ENCODE measurements around the gene SULT1C3.

SULT1C3 gene

DNA sequence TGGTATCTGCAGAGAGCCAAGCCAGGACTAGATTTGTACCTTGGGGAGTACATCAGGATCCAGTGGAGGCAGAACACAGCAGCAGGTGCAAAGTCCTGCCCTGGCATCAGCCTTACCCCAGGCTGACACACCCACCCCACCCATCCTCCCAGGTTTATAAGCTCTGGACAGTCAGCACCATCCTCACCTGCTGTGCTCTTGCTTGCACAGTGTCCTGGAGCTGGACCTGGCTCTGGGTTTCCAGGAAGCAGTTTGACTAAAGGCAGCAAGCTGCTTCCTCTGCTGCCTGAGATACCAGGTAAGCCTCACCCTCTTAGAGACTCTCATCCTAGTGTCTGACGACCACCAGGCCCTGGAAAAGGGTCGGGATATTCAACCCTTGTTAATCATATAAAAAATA lies at the start of gene SULT1C3:
Gene SULT1C3, plus strand, starts transcription at position 183 of the 400 bp plus-strand sequence. CDS start 7,227 bp downstream, outside the sequence.
- DNase-seq (ENCODE audit: low spot score) = no peak
- no peaks in the 10 kb centered on the region for H3K4me1 Mint-ChIP-seq (ENCODE audit: low read depth)
- no peaks in the 10 kb centered on the region for H3K27me3 Mint-ChIP-seq (ENCODE audit: low read depth)
- no peak within 1 kb of the TSS for H3K4me3 Mint-ChIP-seq
- no peaks in the 10 kb centered on the region for H3K9me3 Mint-ChIP-seq
- H3K27ac Mint-ChIP-seq = no peak within 1 kb of the TSS
- H3K36me3 Mint-ChIP-seq (ENCODE audit: low read depth) = no peaks in the 10 kb centered on the region

DNA sequence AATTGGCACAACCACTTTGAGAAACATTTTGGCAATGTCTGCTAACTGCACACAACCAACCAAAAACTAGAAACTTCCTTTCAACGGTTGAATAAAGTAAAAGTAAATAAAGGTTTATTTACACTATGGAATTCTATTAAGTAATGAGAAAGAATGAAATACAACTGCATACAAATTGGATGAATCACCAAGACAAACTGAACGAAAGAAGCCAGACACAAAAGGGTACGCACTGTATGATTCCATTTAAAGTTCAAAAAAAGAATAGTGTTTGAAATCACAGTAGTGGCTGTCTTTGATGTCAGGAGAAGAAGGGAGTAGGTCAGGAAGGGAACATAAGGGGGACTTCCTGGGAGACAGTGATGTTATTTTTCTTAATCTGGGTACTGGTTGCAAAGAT lies 46.5 kb upstream of the SULT1C3 start:
- H3K9me3 Mint-ChIP-seq = no peaks in the 10 kb centered on the region
- H3K36me3 Mint-ChIP-seq (ENCODE audit: low read depth) = no peaks in the 10 kb centered on the region
- no peak overlapping the region for H3K27ac Mint-ChIP-seq
- H3K4me1 Mint-ChIP-seq (ENCODE audit: low read depth) = no peaks in the 10 kb centered on the region
- DNase-seq (ENCODE audit: low spot score) = no peak
- H3K4me3 Mint-ChIP-seq = no peak overlapping the region
- no peaks in the 10 kb centered on the region for H3K27me3 Mint-ChIP-seq (ENCODE audit: low read depth)

DNA sequence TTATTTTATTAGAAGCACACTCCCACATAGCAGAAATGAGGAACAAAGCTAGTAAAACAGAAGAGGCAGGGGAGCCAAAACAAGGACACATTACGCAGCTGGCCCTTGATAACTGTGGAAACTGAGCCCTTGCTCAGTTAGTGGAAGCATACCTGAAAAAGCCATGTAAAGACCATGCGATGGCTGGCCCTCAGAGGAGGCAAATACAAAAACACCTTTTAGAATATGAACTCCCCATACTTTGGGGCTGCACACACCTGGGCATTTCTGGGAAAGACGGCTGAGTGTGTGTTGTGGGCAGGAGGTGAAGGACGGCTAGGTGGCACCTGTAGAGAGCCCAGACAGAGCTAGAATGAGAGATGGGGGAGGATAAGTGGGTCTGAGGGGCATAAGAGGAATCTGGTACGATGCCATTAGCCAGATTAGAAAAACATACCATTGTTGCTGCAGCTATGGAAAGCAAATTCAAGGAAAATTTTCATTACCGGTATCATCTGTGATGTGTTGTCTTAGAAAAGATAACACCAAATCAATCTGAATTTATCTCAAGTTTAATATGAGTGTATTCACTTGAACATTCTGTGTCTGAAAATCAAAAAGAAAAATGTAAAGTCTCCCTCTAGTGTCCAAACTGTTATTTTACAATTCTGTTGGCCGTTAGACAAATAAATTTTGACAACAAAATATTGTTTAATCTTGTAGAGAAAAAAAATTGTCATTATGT lies 45.2 kb upstream of the SULT1C3 start:
- H3K27ac Mint-ChIP-seq = no peak overlapping the region
- H3K27me3 Mint-ChIP-seq (ENCODE audit: low read depth) = no peaks in the 10 kb centered on the region
- H3K9me3 Mint-ChIP-seq = no peaks in the 10 kb centered on the region
- no peaks in the 10 kb centered on the region for H3K36me3 Mint-ChIP-seq (ENCODE audit: low read depth)
- no peaks in the 10 kb centered on the region for H3K4me1 Mint-ChIP-seq (ENCODE audit: low read depth)
- no peak for DNase-seq (ENCODE audit: low spot score)
- no peak overlapping the region for H3K4me3 Mint-ChIP-seq

DNA sequence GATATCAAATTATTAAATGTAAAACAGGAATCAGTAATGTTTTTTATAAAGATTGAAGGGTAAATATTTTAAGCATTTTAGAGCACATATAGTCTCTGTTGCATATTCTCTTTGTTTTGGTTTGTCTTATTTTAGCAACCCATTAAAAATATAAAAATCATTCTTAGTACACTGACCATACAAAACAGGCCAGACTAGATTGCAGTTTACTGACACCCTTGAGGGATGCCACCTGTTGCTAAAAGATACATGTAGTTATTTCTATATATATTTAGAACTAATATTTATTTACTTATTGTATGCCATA lies 44.7 kb upstream of the SULT1C3 start:
- no peak overlapping the region for H3K27ac Mint-ChIP-seq
- H3K4me1 Mint-ChIP-seq (ENCODE audit: low read depth) = no peaks in the 10 kb centered on the region
- H3K4me3 Mint-ChIP-seq = no peak overlapping the region
- no peaks in the 10 kb centered on the region for H3K27me3 Mint-ChIP-seq (ENCODE audit: low read depth)
- no peaks in the 10 kb centered on the region for H3K9me3 Mint-ChIP-seq
- DNase-seq (ENCODE audit: low spot score) = no peak
- no peaks in the 10 kb centered on the region for H3K36me3 Mint-ChIP-seq (ENCODE audit: low read depth)

DNA sequence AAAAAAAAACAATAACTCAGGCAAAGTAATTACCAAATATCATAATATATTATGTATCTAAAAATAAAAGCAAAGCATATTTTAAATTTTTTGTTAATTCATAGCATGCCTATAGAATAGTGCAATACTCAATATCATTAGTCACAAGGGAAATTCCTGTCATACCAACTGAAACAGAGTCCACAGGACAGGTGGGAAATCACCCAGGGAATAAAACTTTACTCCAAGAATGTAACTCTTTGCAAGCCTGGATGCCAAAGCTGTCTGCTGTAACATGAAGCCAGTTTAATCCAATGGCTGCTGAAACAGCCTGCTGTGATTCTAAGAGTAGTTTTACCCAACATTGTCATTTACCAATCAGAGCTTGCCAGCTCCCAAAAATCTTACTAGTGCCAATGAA lies 40.0 kb upstream of the SULT1C3 start:
- no peaks in the 10 kb centered on the region for H3K36me3 Mint-ChIP-seq (ENCODE audit: low read depth)
- DNase-seq (ENCODE audit: low spot score) = no peak
- no peaks in the 10 kb centered on the region for H3K4me1 Mint-ChIP-seq (ENCODE audit: low read depth)
- H3K9me3 Mint-ChIP-seq = peaks cover 12% of the 10 kb centered on the region
- no peak overlapping the region for H3K27ac Mint-ChIP-seq
- no peaks in the 10 kb centered on the region for H3K27me3 Mint-ChIP-seq (ENCODE audit: low read depth)
- no peak overlapping the region for H3K4me3 Mint-ChIP-seq

DNA sequence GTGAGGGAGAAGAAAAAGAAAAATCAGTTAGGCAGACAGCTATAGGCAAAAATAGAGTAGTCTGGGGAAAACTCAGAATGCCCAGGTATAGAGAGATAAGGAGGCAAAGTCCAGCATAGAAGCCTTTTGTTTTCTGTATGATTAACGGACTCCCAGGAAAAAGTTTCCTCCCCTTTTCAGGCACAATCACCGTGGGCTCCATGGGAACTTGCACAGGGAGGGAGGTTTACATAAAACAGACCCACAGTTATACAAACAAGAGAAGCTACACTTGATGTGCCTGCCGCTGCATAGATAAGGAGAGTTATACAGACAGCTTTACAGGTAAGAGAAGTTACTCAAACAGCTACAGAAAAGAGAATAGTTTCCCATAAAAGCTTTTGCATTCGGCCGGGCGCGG lies 39.2 kb upstream of the SULT1C3 start:
- Mint-ChIP-seq H3K4me3 (no peak overlapping the region), H3K9me3 (peaks cover 12% of the 10 kb centered on the region), H3K27ac (no peak overlapping the region), H3K4me1 (ENCODE audit: low read depth) (no peaks in the 10 kb centered on the region), H3K27me3 (ENCODE audit: low read depth) (no peaks in the 10 kb centered on the region), H3K36me3 (ENCODE audit: low read depth) (no peaks in the 10 kb centered on the region)
- no peak for DNase-seq (ENCODE audit: low spot score)

DNA sequence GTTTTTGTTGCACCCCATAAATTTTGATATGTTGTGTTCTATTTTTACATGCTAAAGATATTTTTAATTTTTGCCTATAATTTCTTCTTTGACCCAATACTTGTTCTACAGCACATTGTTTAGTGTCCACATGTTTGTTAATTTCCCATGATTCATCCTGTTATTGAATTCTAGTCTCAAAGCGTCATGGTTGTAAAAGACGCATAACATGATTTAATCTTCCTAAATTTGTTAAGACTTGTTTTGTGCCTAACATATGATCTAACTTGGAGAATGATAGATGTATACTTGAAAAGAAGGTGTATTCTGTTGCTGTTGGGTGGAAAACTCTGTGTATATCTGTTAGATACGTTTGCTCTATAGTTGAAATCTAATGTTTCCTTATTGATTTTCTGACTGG lies 27.1 kb upstream of the SULT1C3 start:
- no peak for DNase-seq (ENCODE audit: low spot score)
- H3K27ac Mint-ChIP-seq = no peak overlapping the region
- H3K36me3 Mint-ChIP-seq (ENCODE audit: low read depth) = no peaks in the 10 kb centered on the region
- no peaks in the 10 kb centered on the region for H3K27me3 Mint-ChIP-seq (ENCODE audit: low read depth)
- H3K9me3 Mint-ChIP-seq = no peaks in the 10 kb centered on the region
- H3K4me3 Mint-ChIP-seq = no peak overlapping the region
- H3K4me1 Mint-ChIP-seq (ENCODE audit: low read depth) = no peaks in the 10 kb centered on the region

DNA sequence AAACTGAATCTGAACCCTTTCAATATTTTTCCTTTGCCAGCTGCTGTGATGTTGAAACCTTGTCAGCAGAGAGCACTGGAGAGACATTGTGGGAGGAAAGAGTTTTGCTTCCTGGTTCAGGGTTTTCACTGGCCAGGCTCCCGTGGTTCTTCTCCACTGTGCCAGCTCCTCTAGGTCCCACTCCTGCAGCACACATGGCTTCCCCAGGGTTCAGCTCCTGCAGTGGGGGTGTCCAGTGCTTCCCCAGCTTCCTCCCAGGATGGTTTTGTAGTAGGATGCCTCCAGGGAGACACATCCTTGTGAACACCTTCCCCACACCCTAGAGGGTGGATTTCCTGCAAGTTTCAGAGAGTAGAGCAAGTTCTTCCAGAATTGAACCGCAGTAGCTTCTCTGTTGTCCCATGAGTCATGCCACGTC lies 24.0 kb upstream of the SULT1C3 start:
- Mint-ChIP-seq H3K9me3 (no peaks in the 10 kb centered on the region), H3K27me3 (ENCODE audit: low read depth) (no peaks in the 10 kb centered on the region), H3K27ac (no peak overlapping the region), H3K4me1 (ENCODE audit: low read depth) (no peaks in the 10 kb centered on the region), H3K4me3 (no peak overlapping the region), H3K36me3 (ENCODE audit: low read depth) (no peaks in the 10 kb centered on the region)
- DNase-seq (ENCODE audit: low spot score) = no peak

DNA sequence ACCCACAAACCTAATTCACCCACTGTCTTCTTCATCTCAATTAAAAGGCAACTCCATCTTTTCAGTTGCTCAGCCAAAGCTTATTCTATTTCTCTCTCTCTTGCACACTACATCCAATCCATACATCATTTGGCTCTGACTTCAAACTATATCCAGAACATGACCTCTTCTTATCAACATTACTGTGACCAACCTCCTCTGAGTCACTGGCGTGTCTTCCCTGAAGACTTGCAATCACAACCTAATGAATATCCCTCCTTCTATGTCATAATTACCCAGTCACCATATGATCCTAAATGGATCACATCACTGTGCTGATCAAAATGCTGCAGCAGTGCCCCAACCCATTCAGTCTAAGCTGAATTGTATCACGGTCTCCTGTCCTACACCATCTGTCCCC lies 22.6 kb upstream of the SULT1C3 start:
- Mint-ChIP-seq H3K27me3 (ENCODE audit: low read depth) (no peaks in the 10 kb centered on the region), H3K9me3 (no peaks in the 10 kb centered on the region), H3K27ac (no peak overlapping the region), H3K4me3 (no peak overlapping the region), H3K4me1 (ENCODE audit: low read depth) (no peaks in the 10 kb centered on the region), H3K36me3 (ENCODE audit: low read depth) (no peaks in the 10 kb centered on the region)
- no peak for DNase-seq (ENCODE audit: low spot score)

DNA sequence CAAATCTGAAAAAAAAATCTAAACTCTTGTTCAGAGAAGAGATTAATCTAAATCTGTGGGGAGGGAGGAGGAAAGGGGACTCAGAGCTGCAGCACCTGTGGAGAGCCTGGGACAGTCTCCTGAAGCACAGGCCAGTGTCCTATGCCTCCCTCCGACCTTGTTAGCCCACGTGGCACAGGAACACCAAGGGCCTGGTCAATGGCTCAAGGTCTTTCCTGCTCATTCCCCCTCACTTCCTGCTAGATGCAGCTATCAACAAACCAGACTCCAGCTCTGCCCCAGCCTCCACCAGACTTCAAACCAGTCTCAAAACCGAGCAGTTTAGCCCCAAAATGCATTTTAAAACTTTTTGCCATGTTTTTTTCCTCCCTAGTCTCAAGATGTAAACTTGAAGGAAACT lies 20.1 kb upstream of the SULT1C3 start:
- Mint-ChIP-seq H3K9me3 (peaks cover 4% of the 10 kb centered on the region), H3K27me3 (ENCODE audit: low read depth) (no peaks in the 10 kb centered on the region), H3K4me1 (ENCODE audit: low read depth) (no peaks in the 10 kb centered on the region), H3K4me3 (no peak overlapping the region), H3K36me3 (ENCODE audit: low read depth) (no peaks in the 10 kb centered on the region), H3K27ac (no peak overlapping the region)
- no peak for DNase-seq (ENCODE audit: low spot score)

DNA sequence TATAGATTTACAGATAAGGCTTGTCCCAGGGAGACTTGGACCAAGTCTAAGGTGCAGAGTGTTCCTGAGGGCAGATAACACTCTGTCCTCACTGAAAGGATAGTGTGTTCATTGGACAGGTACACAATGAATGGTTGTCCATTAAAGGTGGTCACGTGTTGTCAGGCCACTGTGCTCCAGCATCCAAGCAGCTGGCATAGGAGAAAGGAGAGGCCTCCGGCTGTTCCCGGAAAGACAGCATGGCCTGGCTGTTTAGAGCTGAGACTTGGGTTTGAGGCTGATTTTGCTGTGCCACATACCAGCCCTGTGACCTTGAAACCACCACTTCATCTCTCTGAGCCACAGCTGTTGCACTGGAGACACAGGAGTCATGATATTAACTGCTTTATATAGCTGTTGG lies 19.6 kb upstream of the SULT1C3 start:
- Mint-ChIP-seq H3K9me3 (peaks cover 4% of the 10 kb centered on the region), H3K36me3 (ENCODE audit: low read depth) (no peaks in the 10 kb centered on the region), H3K4me3 (no peak overlapping the region), H3K4me1 (ENCODE audit: low read depth) (no peaks in the 10 kb centered on the region), H3K27ac (no peak overlapping the region), H3K27me3 (ENCODE audit: low read depth) (no peaks in the 10 kb centered on the region)
- DNase-seq (ENCODE audit: low spot score) = no peak

DNA sequence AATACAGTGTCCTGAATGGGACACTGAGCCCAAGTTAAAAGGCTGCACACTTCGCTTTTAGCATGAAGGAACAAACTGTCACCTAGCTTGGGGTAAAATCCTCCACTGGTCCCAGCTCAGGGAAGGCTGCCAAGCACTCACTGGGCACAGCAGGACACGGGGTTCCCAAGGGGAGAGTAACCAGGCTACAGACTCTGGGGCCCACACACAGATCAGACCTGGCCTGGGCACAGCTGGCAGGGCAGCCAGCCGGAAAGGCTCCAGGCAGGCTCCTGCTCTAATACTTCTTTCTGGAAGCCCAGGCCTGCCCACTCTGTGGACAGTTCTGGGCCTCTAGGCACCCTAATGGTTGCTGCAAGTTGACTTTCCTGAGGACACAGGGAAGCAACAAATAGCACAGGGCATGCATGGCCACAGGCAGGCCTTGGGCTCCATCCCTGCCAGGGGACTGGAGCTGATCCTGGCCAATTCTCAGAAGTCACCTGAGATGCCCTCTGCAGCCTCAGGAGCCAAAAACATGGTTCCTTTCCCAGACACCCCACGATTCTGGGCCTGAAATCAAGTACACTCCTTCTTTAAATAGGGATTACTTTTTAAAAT lies 18.7 kb upstream of the SULT1C3 start:
- Mint-ChIP-seq H3K36me3 (ENCODE audit: low read depth) (no peaks in the 10 kb centered on the region), H3K4me1 (ENCODE audit: low read depth) (no peaks in the 10 kb centered on the region), H3K9me3 (peaks cover 4% of the 10 kb centered on the region), H3K27me3 (ENCODE audit: low read depth) (no peaks in the 10 kb centered on the region), H3K27ac (no peak overlapping the region), H3K4me3 (no peak overlapping the region)
- DNase-seq (ENCODE audit: low spot score) = no peak

DNA sequence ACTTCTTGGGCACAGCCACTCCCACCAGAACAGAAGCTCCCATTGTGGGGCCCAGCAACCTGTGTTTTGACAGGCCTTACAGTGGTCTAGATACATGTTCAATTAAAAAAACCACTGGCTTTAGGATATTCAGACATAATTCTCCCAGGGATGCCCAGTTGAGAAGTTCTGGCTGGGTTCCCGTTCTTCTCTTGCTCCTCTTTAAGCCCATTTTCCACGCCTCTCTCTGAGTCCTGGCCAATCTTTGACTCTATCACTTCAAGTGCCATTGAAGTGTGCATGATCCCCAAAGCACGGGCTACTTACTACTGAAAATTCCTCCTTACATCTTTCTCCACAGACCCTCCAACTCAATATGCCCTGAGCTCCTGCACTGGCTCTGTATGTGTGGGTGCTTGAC lies 17.5 kb upstream of the SULT1C3 start:
- Mint-ChIP-seq H3K27ac (no peak overlapping the region), H3K36me3 (ENCODE audit: low read depth) (no peaks in the 10 kb centered on the region), H3K9me3 (peaks cover 4% of the 10 kb centered on the region), H3K4me3 (no peak overlapping the region), H3K27me3 (ENCODE audit: low read depth) (no peaks in the 10 kb centered on the region), H3K4me1 (ENCODE audit: low read depth) (no peaks in the 10 kb centered on the region)
- DNase-seq (ENCODE audit: low spot score) = no peak

DNA sequence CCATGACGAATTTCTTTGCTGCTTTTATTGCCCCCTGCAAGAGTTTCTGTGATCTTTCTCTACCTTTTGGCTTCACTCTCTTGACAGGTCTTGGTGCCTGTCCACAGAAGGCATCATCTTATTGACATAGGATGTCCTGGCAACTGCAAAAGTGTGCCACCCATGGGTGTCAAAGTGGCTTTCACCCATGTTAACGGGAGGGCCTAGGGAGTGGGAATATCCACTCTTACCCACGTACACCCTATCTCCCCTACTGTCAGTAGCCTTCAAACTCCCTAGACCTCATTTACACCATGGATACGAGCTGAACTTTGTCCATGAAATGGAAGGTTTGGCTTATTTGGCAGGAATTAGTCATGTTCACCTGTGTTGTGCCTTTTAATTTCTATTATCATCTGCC lies 16.2 kb upstream of the SULT1C3 start:
- Mint-ChIP-seq H3K4me3 (no peak overlapping the region), H3K27me3 (ENCODE audit: low read depth) (no peaks in the 10 kb centered on the region), H3K36me3 (ENCODE audit: low read depth) (no peaks in the 10 kb centered on the region), H3K9me3 (peaks cover 4% of the 10 kb centered on the region), H3K4me1 (ENCODE audit: low read depth) (no peaks in the 10 kb centered on the region), H3K27ac (no peak overlapping the region)
- no peak for DNase-seq (ENCODE audit: low spot score)

DNA sequence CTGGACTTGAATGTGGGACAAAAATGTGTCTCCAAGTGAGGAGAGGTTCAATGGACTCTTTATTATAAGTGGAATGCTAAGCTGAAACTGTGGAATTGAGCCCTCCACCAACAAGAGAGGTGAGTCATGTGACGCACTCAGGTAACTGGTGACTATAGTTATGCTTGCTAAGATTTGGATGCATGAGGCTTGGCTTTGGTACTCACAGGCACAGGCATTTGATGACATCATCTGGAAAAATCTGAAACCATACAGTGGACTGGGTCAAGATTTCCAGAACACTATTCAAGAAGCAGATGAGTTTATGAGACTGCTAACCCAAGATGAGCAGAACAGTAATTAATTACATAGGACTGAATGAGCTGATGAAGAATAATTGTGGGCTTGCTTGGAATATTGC lies 15.7 kb upstream of the SULT1C3 start:
- no peak for DNase-seq (ENCODE audit: low spot score)
- Mint-ChIP-seq H3K4me3 (no peak overlapping the region), H3K4me1 (ENCODE audit: low read depth) (no peaks in the 10 kb centered on the region), H3K27ac (no peak overlapping the region), H3K36me3 (ENCODE audit: low read depth) (no peaks in the 10 kb centered on the region), H3K9me3 (peaks cover 4% of the 10 kb centered on the region), H3K27me3 (ENCODE audit: low read depth) (no peaks in the 10 kb centered on the region)

All from T-helper 2 cell treated with Interferon-gamma antibody and Interleukin-4, amounts not matched to agents 5 μg/mL and 100 μg/mL, for 36 hours (primary cell).